NCI-H510A treated with DMSO at 0.1 percent for 48 hours (cell line): ENCODE measurements around the gene OXER1.
A peak's percentile ranks its signal among the peaks of the same experiment; 100 is the strongest.

Experiments
- DNase-seq: peaks from one replicate; lab custom pipeline; 2025; lab: John Stamatoyannopoulos, UW

Gene OXER1

GRCh38 chr2:42769583-42770287 is 5.8 kb upstream of the OXER1 start:
- no peak for DNase-seq

DNA sequence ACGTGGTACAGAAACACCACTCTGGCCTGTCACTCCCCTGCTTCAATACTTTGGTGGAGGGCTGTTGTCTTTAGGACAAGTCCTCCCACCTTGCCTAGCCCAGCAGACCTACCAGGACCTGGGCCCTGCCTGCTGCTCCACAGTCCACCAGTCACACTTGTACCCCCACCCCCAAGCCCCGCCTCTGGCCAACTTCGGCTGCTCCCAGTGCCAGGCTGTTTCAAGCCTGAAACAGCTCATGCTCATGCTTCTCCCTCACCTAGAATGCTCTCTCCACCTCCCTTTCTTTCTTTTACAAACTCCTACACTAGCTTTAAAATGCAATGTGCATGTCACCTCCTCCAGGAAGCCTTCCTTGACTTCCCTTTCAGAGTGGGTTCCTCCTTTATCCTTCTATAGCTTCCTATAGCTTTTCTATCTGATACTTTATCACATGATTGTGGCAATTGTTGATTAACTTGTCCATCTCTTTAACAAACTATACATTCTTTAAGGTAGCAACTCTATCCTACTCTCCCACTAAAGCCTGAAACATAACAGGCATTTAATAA is 4.8 kb upstream of the OXER1 start:
- DNase-seq = no peak

DNA sequence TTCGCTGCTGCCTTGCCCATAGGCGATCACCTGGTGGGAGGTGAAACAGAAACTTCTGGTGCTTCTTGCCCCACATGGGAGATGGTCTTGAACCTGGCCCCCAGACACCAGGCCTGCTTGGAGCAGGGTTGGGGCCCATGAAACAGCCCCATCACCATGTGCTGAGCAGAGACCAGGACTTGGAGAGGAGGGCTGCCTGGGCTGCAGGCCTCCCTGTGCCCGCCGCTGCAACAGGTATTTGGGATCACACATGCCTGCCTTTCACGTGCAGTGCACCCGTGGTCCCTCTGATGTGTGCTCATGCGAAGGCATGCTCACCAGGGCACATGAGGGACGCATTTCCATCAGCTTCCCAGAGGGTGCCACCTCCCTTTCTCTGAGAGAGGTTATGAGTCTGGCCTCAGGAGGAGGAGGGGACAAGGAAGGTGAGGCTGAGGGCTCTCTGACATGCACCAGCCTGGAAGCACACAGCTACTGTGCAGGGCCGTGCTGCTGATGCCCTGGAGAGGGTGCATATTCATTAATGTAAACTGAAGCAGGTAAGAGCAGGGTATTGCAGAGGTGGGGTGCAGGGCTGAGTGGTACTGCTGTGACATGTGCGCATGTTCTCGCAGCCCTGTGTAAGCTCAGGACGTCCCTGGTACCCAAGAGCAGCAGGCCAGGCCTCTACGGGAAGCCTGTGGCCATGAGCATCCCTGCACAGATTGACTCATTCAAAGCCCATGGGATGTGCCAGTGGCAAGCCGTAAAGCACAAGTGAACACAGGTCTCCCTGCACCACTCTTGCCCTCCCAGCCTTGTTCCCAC is 4.2 kb upstream of the OXER1 start:
- no peak for DNase-seq

DNA sequence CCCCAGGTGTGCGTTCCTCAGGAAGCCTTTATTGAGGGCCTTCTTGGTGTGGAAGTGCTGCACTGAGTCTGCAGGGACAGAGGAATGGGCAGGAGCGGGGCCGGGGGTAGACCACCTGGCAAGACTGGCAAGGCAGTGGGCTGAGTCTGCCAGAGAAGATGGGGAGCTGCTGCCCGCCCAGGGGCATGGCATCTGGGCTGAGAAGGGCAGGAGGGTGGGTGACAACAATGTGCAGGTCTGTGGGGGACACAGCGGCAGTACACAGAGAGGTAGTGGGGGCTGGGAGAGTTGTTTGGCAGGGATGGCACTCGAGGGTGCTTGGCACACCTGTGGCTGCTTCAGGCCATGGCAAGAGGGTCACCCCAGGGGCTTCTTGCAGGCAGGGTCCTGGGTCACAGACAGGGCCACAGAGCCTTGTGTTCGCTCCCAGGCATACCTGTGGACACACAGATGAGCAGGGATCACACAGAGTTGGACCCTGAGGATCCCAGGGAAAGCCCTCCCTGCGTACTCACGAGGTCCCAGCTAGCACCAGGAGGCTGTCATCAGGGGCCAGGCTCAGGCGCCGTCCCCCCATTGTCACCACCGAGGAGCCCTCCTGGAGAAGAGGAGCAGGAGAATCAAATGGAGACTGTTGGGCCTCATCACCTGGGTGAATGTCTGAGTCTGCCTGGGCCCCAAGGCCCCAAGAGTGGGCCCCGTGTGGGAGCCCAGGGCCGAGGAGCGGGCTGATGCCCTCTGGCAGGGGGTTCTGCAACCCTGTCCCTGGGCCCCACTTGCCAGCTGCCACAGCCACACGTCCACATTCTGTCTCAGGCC is 3.4 kb upstream of the OXER1 start:
- DNase-seq = no peak

- DNase-seq = no peak
These were observed 1.8 kb upstream of the OXER1 start for GRCh38 chr2:42765686-42766085.

GRCh38 chr2:42764901-42765300 is 966 bp upstream of the OXER1 start:
- no peak for DNase-seq

- DNase-seq = no peak
These were observed 821 bp downstream of the OXER1 start for GRCh38 chr2:42762823-42763804.

GRCh38 chr2:42762155-42762554 is 1.8 kb downstream of the OXER1 start:
- no peak for DNase-seq

DNA sequence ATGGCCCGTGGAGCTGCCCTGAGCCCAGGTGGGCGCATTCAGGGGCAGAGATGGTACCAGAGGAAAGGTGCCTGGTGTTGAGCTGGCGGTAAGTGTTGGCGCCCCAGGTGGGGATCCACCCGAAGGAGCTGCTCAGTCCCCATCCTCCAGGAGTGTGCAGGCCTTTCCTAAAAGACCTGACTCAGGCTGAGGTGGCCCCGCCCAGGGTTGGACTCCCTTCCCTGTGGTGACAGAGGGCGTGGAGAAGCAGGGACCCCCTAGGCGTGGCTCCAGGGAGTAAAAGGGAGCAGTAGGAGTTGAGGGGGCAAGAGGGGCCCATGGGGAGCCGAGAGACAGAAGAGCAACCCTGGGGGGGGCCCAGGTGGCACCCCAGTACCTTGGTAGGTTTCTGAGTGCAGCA is 2.4 kb downstream of the OXER1 start:
- no peak for DNase-seq

DNA sequence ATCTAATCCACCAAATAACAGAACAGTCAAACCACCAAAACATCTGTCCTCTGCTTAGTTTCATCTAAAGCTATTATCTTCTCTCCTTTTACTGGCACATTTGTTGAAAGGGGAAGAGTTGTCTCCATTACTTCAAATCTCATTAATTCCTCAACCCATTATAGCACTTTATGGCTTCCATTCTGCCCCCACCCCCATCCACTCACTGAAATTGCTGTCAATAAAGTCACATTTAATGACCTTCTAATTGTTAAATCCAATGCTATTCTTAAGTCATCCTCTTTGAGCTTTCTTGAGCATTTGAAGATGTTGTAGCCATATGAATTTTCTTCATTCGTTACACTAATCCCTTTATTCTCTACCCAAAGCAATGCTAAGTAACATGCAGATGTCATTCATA is 5.2 kb downstream of the OXER1 start:
- no peak for DNase-seq

GRCh38 chr2:42757981-42758740 is 5.8 kb downstream of the OXER1 start:
- no peak for DNase-seq

DNA sequence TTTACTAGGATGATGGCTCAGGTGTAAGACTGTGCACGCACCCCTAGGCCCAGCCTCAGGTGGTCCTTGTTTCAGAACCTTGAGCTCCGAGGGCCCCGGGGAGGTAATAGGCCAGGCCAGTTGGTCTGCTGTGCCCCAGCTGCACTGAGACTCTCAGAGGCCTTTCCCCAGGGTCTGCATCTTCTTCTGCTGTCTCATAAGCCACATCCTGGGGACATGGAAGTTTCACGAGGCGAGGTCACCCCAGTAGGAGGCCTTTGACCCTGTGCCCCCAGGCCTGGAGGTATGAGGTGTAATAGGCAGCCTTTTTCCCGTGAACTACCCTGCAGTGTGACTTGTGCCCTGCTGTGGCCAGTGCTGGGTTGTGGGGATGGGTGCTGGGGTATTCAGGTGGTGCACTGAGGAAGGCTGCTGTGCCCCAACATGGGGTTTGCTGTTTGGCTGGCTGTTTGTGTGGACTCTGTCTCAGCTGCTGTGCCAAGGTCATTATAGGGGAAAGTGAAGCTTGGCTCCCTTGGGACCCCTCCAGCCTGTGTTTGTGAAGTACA is 6.9 kb downstream of the OXER1 start:
- DNase-seq = no peak

DNA sequence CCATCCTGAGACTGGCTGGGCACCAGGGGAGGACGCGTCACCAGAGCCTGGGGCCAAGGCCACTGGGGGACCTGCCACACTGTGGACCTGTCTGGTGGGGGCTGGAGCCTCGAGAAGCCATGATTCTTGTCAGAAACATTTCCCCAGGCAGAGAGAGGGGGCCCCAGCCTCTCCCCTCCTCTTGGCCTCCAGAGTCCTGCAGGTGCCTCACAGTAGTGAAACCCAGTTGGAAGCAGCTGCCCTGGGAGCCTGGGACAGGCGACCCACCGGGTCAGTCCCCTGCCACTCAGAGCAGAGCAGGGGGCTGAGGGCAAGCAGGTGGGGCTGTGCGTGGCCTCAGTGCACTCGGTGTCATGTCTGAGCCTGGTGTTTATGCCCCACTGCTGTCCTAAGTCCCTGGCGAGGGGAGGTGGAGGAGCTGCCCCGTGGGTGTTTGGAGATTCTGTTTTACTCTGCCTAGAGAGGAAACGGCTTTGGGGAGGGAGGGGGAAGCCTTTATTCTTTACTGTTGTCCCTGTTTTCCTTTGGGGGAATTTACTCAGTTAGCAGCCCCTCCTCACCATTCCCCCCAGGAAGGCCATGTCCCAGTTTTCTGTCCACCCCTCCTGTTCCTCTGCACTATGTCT is 7.7 kb downstream of the OXER1 start:
- no peak for DNase-seq

GRCh38 chr2:42755191-42755880 is 8.6 kb downstream of the OXER1 start:
- DNase-seq = no peak

DNA sequence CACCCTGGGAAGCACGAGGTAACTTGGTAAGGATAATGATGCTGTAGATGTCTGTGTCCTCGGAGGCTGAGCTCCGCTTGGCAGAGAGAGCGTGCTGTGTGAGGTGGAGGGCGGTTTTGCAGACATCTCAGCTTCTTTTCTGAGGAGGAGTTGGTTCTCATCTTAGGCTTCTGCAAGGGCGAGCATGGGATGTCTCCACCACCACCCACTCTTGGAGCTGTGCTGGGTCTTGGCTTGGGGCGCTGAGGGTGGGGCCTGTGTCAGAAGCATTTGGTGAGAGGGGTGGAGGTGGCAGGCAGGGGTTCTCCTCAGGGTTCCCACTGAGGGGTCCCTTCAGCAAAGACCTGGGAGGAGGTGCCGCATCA is 9.2 kb downstream of the OXER1 start:
- DNase-seq = no peak

- peak; percentile 25 for DNase-seq
These were observed 9.7 kb downstream of the OXER1 start for GRCh38 chr2:42754021-42754775.

- DNase-seq = no peak
These were observed 10.8 kb downstream of the OXER1 start for GRCh38 chr2:42752816-42753813.
